HUES48 (cell line): Measurements from ENCODE around the gene PSMA7.

Experiments used
- H3K27ac ChIP-seq: one replicate; pipeline ENCODE4 v1.7.0; 2013; ENCODE audit warnings: low read depth, low read length, inconsistent platforms
- H3K27me3 ChIP-seq: 2 replicates; pipeline ENCODE4 v1.6.1; 2013; ENCODE audit warnings: mild to moderate bottlenecking, low read length; ENCODE audit not compliant: control insufficient read depth, insufficient read depth
- H3K36me3 ChIP-seq: 2 replicates; pipeline ENCODE4 v1.6.1; 2013; ENCODE audit warnings: low read length; ENCODE audit not compliant: control insufficient read depth, insufficient read depth
- H3K4me1 ChIP-seq: 2 replicates; pipeline ENCODE4 v1.6.1; 2013; ENCODE audit warnings: mild to moderate bottlenecking, low read length; ENCODE audit not compliant: control insufficient read depth, insufficient read depth
- H3K4me3 ChIP-seq: 2 replicates; pipeline ENCODE4 v1.5.1; 2013; ENCODE audit warnings: mild to moderate bottlenecking, low read depth, low read length
- H3K9ac ChIP-seq: 2 replicates; pipeline ENCODE4 v1.6.1; 2013; ENCODE audit warnings: mild to moderate bottlenecking, low read depth, low read length, moderate library complexity
- H3K9me3 ChIP-seq: 2 replicates; pipeline ENCODE4 v1.6.1; 2013; ENCODE audit warnings: low read length; ENCODE audit not compliant: control insufficient read depth, insufficient read depth

The PSMA7 gene

DNA sequence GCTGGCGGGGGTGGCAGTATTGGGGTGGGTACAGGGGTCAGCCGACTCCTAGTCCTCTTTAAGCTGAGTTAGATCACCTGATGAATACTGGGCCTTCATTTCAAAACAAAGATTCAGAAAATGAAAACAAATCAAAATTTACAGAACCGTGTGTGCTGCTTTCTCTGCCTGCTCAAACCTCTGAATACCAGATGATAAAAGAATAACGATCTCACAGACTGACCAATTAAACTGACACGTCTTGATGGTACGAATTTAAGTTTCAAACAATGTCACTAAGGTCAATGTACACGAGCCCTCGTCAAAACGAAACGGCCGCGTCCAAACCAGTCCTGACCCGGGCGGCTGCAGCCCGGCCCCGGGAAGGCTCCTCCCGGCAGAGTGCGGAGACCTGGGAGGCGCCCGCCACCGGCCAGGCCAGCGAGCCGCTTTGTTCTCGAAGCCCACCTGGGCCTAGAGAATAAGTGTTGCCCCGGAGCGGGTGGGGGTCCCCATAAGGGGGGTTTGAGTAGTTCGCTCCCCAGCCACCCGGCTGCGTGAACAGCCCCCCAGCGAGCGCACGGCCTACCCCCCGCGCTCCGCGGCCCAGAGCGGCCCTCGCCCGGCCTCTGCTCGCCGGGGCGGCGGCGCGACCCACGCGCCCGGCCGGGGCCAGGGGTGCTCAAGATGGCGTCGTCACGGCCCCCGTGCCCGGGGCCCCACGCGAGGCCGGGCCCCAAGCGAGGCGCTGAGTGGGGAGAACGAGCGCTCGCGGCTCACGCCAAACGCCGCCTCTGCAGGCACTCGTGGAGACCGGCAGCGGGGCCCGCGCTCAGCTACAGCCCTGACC lies 728 bp downstream of the PSMA7 start:
- H3K9me3 ChIP-seq, result no peaks in the 10 kb centered on the region
- no peaks in the 10 kb centered on the region for H3K27me3 ChIP-seq
- H3K36me3 ChIP-seq, result peaks cover 54% of the 10 kb centered on the region
- H3K4me1 ChIP-seq, result peaks cover 13% of the 10 kb centered on the region
- peak overlapping the region; percentile 83 for H3K27ac ChIP-seq
- H3K4me3 ChIP-seq, result peak overlapping the region; percentile 84
- H3K9ac ChIP-seq, result peak overlapping the region; percentile 83

GRCh38 chr20:62141397-62142251 lies 1.6 kb downstream of the PSMA7 start:
- Histone ChIP-seq H3K4me1 (peaks cover 13% of the 10 kb centered on the region), H3K4me3 (peak overlapping the region; percentile 84), H3K27ac (peak overlapping the region; percentile 69), H3K9ac (peak overlapping the region; percentile 83), H3K36me3 (peaks cover 61% of the 10 kb centered on the region), H3K27me3 (no peaks in the 10 kb centered on the region), H3K9me3 (no peaks in the 10 kb centered on the region)

GRCh38 chr20:62141043-62141396 lies 2.2 kb downstream of the PSMA7 start:
- Histone ChIP-seq H3K9ac (no peak overlapping the region), H3K36me3 (peaks cover 64% of the 10 kb centered on the region), H3K4me3 (no peak overlapping the region)

GRCh38 chr20:62139636-62140035 lies 3.6 kb downstream of the PSMA7 start:
- H3K27me3 ChIP-seq, result no peaks in the 10 kb centered on the region
- H3K36me3 ChIP-seq, result peaks cover 68% of the 10 kb centered on the region
- peaks cover 8% of the 10 kb centered on the region for H3K4me1 ChIP-seq
- H3K27ac ChIP-seq, result no peak overlapping the region
- no peak overlapping the region for H3K9ac ChIP-seq
- H3K9me3 ChIP-seq, result no peaks in the 10 kb centered on the region
- no peak overlapping the region for H3K4me3 ChIP-seq

More at GRCh38 chr20:62141043-62141396, 2.2 kb downstream of the PSMA7 start:
- Histone ChIP-seq H3K27me3 (no peaks in the 10 kb centered on the region), H3K27ac (no peak overlapping the region), H3K9me3 (no peaks in the 10 kb centered on the region), H3K4me1 (peaks cover 13% of the 10 kb centered on the region)

GRCh38 chr20:62138912-62139311 lies 4.3 kb downstream of the PSMA7 start:
- Histone ChIP-seq H3K36me3 (peaks cover 74% of the 10 kb centered on the region), H3K9me3 (no peaks in the 10 kb centered on the region), H3K4me3 (no peak overlapping the region), H3K27me3 (no peaks in the 10 kb centered on the region), H3K4me1 (peaks cover 7% of the 10 kb centered on the region; the same call in 1 of the 2 replicates), H3K27ac (no peak overlapping the region), H3K9ac (no peak overlapping the region)

GRCh38 chr20:62138204-62138543 lies 5.0 kb downstream of the PSMA7 start:
- Histone ChIP-seq H3K9ac (no peak overlapping the region), H3K4me3 (no peak overlapping the region), H3K36me3 (peaks cover 81% of the 10 kb centered on the region)

GRCh38 chr20:62137478-62138203 lies 5.6 kb downstream of the PSMA7 start:
- Histone ChIP-seq H3K27me3 (no peaks in the 10 kb centered on the region), H3K4me3 (no peak overlapping the region), H3K27ac (no peak overlapping the region), H3K4me1 (peaks cover 7% of the 10 kb centered on the region; the same call in 1 of the 2 replicates), H3K9me3 (no peaks in the 10 kb centered on the region), H3K9ac (no peak overlapping the region), H3K36me3 (peaks cover 86% of the 10 kb centered on the region)

More at GRCh38 chr20:62138204-62138543, 5.0 kb downstream of the PSMA7 start:
- no peak overlapping the region for H3K27ac ChIP-seq
- H3K27me3 ChIP-seq, result no peaks in the 10 kb centered on the region
- no peaks in the 10 kb centered on the region for H3K9me3 ChIP-seq
- peaks cover 7% of the 10 kb centered on the region; the same call in 1 of the 2 replicates for H3K4me1 ChIP-seq

DNA sequence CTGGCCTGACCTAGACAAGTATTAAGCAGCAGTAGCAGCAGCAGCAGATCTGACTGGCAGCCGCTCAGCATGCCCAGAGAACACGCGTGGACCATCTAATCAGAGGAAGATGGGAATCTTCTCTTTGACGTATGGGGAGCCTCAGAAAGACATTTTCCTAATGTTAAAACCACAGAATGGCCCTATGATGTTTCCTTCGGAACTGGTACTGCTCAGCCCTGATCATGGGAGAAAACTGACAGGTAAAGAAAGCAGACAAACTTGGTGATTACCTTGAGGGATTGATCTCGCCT lies 6.2 kb downstream of the PSMA7 start:
- no peak overlapping the region for H3K27ac ChIP-seq
- no peaks in the 10 kb centered on the region for H3K9me3 ChIP-seq
- peaks cover 92% of the 10 kb centered on the region for H3K36me3 ChIP-seq
- H3K9ac ChIP-seq, result no peak overlapping the region
- H3K4me3 ChIP-seq, result no peak overlapping the region
- H3K27me3 ChIP-seq, result no peaks in the 10 kb centered on the region
- H3K4me1 ChIP-seq, result peaks cover 7% of the 10 kb centered on the region; the same call in 1 of the 2 replicates

DNA sequence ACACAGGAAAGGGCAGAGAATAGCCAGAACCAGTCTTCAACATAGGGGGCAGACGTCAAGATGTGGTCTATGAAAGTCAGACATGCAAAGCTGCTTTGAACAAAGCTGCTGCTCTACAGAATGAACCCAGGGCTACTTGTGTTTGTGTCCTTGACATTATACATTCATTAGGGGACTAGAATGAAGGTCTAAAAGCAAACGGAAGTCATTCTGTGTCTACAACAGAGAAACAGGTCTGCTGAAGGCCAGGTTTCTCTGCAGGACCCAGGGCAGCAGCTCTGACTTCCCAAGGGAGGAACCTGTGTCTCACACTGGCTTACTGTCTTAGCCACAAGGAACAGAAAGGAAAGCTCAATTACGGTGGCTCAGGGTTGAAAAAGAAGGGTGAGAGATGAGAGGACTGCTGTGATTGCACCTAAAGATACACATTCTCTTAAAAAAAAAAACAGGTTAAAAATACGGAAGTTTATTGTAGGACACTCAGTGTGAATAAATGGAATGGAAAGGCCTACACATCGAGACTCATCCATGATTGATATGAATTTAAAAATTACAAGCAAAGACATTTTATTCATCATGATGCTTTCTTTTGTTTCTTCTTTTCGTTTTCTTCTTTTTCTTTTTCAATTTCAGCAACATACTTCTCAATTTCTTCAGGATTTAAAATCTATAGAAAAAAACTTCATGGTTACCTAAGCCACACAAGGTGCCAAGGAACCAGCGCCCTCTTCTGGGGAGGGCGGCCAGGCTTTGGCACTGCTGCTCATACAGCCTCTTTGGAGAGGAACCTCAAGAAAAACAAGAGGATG lies 6.7 kb downstream of the PSMA7 start:
- Histone ChIP-seq H3K27ac (no peak overlapping the region), H3K4me3 (no peak overlapping the region), H3K9me3 (no peaks in the 10 kb centered on the region), H3K4me1 (peaks cover 2% of the 10 kb centered on the region; the same call in 1 of the 2 replicates), H3K36me3 (peaks cover 96% of the 10 kb centered on the region), H3K27me3 (no peaks in the 10 kb centered on the region), H3K9ac (no peak overlapping the region)

DNA sequence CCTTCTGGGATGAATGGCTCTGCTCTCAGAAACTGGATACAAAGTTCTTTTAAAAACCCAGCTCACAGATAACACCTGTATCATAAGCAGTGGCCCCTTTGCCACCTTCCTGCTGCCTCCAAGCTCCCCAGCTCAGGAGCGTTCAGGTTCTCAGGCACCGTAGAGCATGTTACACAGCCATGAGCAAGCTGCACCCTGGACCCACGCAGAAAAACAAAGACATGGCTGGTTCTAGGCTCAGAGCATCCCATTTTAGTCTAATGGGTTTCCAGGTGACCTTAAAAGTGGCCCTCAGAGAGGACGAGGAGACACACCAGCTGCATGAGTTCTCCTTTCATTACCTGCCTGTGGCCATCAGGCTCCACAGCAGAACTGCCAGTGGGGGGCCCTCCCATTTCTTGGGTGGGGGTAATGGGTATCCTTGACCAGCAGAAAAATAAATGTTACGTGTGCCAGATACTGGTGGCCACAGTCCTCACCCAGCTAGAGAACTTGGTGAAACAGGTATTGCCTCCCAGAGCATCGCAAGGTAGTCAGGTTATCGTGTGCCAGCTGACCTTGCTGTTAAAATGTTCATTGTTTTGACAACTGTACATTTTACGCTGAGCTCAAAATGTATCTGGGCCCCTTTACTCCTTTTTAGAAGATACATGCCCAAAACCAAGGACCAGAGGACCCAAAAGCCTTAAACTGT lies 7.5 kb downstream of the PSMA7 start:
- Histone ChIP-seq H3K9ac (no peak overlapping the region), H3K27me3 (no peaks in the 10 kb centered on the region), H3K27ac (no peak overlapping the region), H3K4me1 (no peaks in the 10 kb centered on the region), H3K9me3 (no peaks in the 10 kb centered on the region), H3K4me3 (no peak overlapping the region), H3K36me3 (peaks cover 98% of the 10 kb centered on the region)
